A549 (cell line): ENCODE results near the gene EXOC4. TPM values are rescaled to one million over a fixed set of nuclear protein-coding genes. Genes with fewer than 3 reads are reported as not detected.

Experiments used
- ATAC-seq, 2 experiments: fragments of 200-7000 bp in 1 of 2; fragments of >200 bp in 1 of 2; cut with Nextera tagmentation in 1 of 2; cut with Tn5 transposase in 1 of 2; 3 replicates each; pipeline versions ENCODE4 v1.8.0 to v1.9.1; 2018 to 2020; ENCODE audit warnings: mild to moderate bottlenecking in 1 of 2, moderate library complexity in 1 of 2
- CTCF ChIA-PET: fragments of 300-600 bp; sonication (Branson Sonifier 250); formaldehyde crosslinking; extraction: SDS; loops from one replicate; lab custom pipeline; 2021; ENCODE audit warnings: antibody characterized with exemption, inconsistent platforms; lab: Yijun Ruan, JAX
- POLR2A ChIA-PET: fragments of 350-600 bp; formaldehyde crosslinking; extraction: SDS; loops from one replicate; lab custom pipeline; 2021; ENCODE audit warnings: antibody characterized with exemption, inconsistent platforms; lab: Yijun Ruan, JAX
- DNase-seq, 2 experiments: peaks; one replicate each; pipeline versions ENCODE4 v3.0.0 to v3.0.0-alpha.2; 2011 to 2016; ENCODE audit warnings: low read depth in 1 of 2, low spot score in 1 of 2
- FAIRE-seq: peaks from 2 replicates; lab custom pipeline; 2011; peaks lifted over from hg19 to GRCh38; lab: Jason Lieb, UNC
- H3K27ac ChIP-seq, 2 experiments: fragments of >200 bp; sonication (Bioruptor Twin); formaldehyde crosslinking; 3 replicates each; pipeline ENCODE4 v1.5.1; 2016 to 2017
- H3K4me1 ChIP-seq: fragments of >200 bp; sonication (Bioruptor Twin); formaldehyde crosslinking; 3 replicates; pipeline ENCODE4 v1.6.1; 2016
- H3K4me2 ChIP-seq: fragments of >200 bp; sonication (Bioruptor Twin); formaldehyde crosslinking; 3 replicates; pipeline ENCODE4 v1.6.1; 2016
- H3K4me3 ChIP-seq: fragments of >200 bp; sonication (Bioruptor Twin); formaldehyde crosslinking; 3 replicates; pipeline ENCODE4 v1.5.1; 2016
- H3K9me3 ChIP-seq: fragments of >200 bp; sonication (Bioruptor Twin); formaldehyde crosslinking; 3 replicates; pipeline ENCODE4 v1.6.1; 2016
- CBX2 ChIP-seq: fragments of 200-600 bp; sonication (generic); IDR thresholded peaks from 2 replicates; pipeline ENCODE4 v1.6.1; 2016; ENCODE audit warnings: low read depth, mild to moderate bottlenecking, borderline replicate concordance
- CHD2 ChIP-seq: fragments of 150-350 bp; IDR thresholded peaks from 2 replicates; pipeline ENCODE4 v1.6.1; 2014; ENCODE audit warnings: low read length; ENCODE audit not compliant: partially characterized antibody
- EHF ChIP-seq: fragments of 250-450 bp; sonication (Bioruptor Pico); IDR thresholded peaks from 2 replicates; pipeline ENCODE4 v1.5.0; 2020; ENCODE audit warnings: mild to moderate bottlenecking
- EHMT2 ChIP-seq: fragments of 200-600 bp; sonication (generic); IDR thresholded peaks from 2 replicates; pipeline ENCODE4 v1.6.1; 2016; ENCODE audit warnings: antibody characterized with exemption, low read depth, mild to moderate bottlenecking, moderate library complexity
- ESRRA ChIP-seq: fragments of 150-350 bp; IDR thresholded peaks from 2 replicates; pipeline ENCODE4 v1.6.1; 2014; ENCODE audit warnings: mild to moderate bottlenecking, low read length, borderline replicate concordance
- FOSB ChIP-seq: fragments of 250-450 bp; sonication (Bioruptor Pico); IDR thresholded peaks from 2 replicates; pipeline ENCODE4 v1.5.0; 2020; ENCODE audit warnings: mild to moderate bottlenecking, moderate library complexity
- FOSL2 ChIP-seq, 2 experiments: fragments of 450-650 bp in 1 of 2; fragments of >200 bp in 1 of 2; sonication (Bioruptor Twin) in 1 of 2; formaldehyde crosslinking; IDR thresholded peaks; 2 replicates each; pipeline versions ENCODE4 v1.5.0 to v1.6.1; 2016 to 2020; ENCODE audit warnings: mild to moderate bottlenecking in 1 of 2, moderate library complexity in 1 of 2
- GATA3 ChIP-seq: IDR thresholded peaks from 2 replicates; pipeline ENCODE4 v1.6.1; 2012; ENCODE audit warnings: borderline replicate concordance
- HDAC2 ChIP-seq: fragments of 200-600 bp; sonication (generic); IDR thresholded peaks from 2 replicates; pipeline ENCODE4 v1.6.1; 2016
- KDM5A ChIP-seq: fragments of 200-600 bp; sonication (generic); IDR thresholded peaks from 2 replicates; pipeline ENCODE4 v1.6.1; 2016; ENCODE audit warnings: antibody characterized with exemption, mild to moderate bottlenecking
- MAFK ChIP-seq: fragments of 450-650 bp; IDR thresholded peaks from 2 replicates; pipeline ENCODE4 v1.6.1; 2014; ENCODE audit not compliant: partially characterized antibody
- MAZ ChIP-seq: fragments of 150-350 bp; IDR thresholded peaks from 2 replicates; pipeline ENCODE4 v1.6.1; 2014; ENCODE audit warnings: antibody characterized with exemption, low read depth, low read length, borderline replicate concordance
- MYC ChIP-seq: IDR thresholded peaks from 2 replicates; pipeline ENCODE4 v1.6.1; 2012; ENCODE audit warnings: mild to moderate bottlenecking, inconsistent platforms, low read length, improper control_type of control experiment, borderline replicate concordance
- NFE2L2 ChIP-seq: fragments of 150-350 bp; conservative IDR thresholded peaks from 2 replicates; pipeline ENCODE4 v1.6.1; 2014; ENCODE audit warnings: low read length
- NR3C1 ChIP-seq: fragments of >200 bp; sonication (Bioruptor Twin); formaldehyde crosslinking; IDR thresholded peaks from 3 replicates; pipeline ENCODE4 v1.6.1; 2017
- POLR2AphosphoS2 ChIP-seq: conservative IDR thresholded peaks from 2 replicates; pipeline ENCODE4 v1.6.1; 2012; ENCODE audit warnings: low read length, improper control_type of control experiment, inconsistent platforms
- RARB ChIP-seq: fragments of 250-450 bp; sonication (Bioruptor Pico); IDR thresholded peaks from 2 replicates; pipeline ENCODE4 v1.8.0; 2021; ENCODE audit warnings: mild to moderate bottlenecking, moderate library complexity
- RNF2 ChIP-seq: fragments of 200-600 bp; sonication (generic); IDR thresholded peaks from 2 replicates; pipeline ENCODE4 v1.6.1; 2016; ENCODE audit warnings: low read depth, mild to moderate bottlenecking, antibody characterized with exemption, moderate library complexity, borderline replicate concordance
- SMC3 ChIP-seq: fragments of >200 bp; sonication (Bioruptor Twin); formaldehyde crosslinking; IDR thresholded peaks from 3 replicates; pipeline ENCODE4 v1.6.1; 2018; ENCODE audit warnings: inconsistent platforms
- TP53 ChIP-seq: fragments of 250-450 bp; sonication (Bioruptor Pico); IDR thresholded peaks from 2 replicates; pipeline ENCODE4 v1.5.0; 2021; ENCODE audit warnings: mild to moderate bottlenecking, moderate library complexity
- ZNF302 ChIP-seq: fragments of 250-450 bp; sonication (Bioruptor Pico); IDR thresholded peaks from 2 replicates; pipeline ENCODE4 v1.9.0; 2021; ENCODE audit warnings: inconsistent platforms, mild to moderate bottlenecking, moderate library complexity
- WGBS: methylation state at CpG from one replicate; pipeline ENCODE4 v1.1.6; 2017; ENCODE audit errors: missing lambda C conversion rate; 5-methylcytosine and 5-hydroxymethylcytosine counted together
- polyA plus RNA-seq, 4 experiments: library from polyadenylated mRNA; depleted of rRNA in 3 of 4; stranded (reverse); fragments of >200 nt; fragmentation: RNase III in 1 of 4; extraction: RNeasy Plus Mini Kit Qiagen cat#74134 plus additional on column Dnase treatment in 1 of 4; gene quantifications; 2 replicates in 3 of 4; 3 replicates in 1 of 4; pipeline ENCODE4 v1.2.3, GENCODE V29; 2011 to 2017
- TF ChIP-seq, protein P1 (sequence below): IDR thresholded peaks from 2 replicates; pipeline ENCODE4 v1.6.1; 2012
- TF ChIP-seq, protein P2 (sequence below): fragments of 200-600 bp; sonication (generic); IDR thresholded peaks from 2 replicates; pipeline ENCODE4 v1.6.1; 2016; ENCODE audit warnings: antibody characterized with exemption, mild to moderate bottlenecking, moderate library complexity
- TF ChIP-seq, protein P3 (sequence below): IDR thresholded peaks from 2 replicates; pipeline ENCODE4 v1.6.1; 2012; ENCODE audit warnings: low read depth, borderline replicate concordance

EXOC4 gene
- polyA plus RNA-seq, 2 of the 4 experiments (the other 2 are of a cell fraction): 33.4 to 73.1 TPM

DNA sequence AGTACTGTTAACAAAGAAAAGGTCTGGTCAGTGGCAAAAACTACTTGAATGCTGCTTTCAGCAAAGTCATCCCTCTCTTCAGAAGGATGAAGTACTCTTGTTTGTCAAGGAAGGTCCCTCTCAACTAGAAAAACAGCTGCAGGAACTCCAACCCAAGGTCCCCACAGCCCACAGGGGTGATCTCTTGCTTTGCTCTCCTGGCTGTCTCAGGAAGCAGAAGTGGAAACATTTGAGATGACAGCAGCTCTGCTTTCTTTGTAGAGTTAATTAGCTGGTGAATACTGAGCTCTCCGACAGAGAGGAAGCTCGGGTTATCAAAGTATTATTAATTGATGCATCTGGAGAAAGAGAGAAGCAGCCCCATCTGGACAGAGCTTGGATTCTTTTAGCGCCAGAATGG lies 848.8 kb downstream of the EXOC4 start:
- ATAC-seq (no peak), DNase-seq (no peak), FAIRE-seq (no peak)
- Histone ChIP-seq H3K4me1 (no peaks in the 10 kb centered on the region), H3K27ac (no peak overlapping the region), H3K4me3 (no peak overlapping the region), H3K9me3 (peaks cover 8% of the 10 kb centered on the region; the same call in 1 of the 3 replicates), H3K4me2 (no peak overlapping the region)
- POLR2A ChIA-PET: interaction anchor here (0.5 kb wide), 1 partner anchor 35 kb away, joined by 3 read pairs; no protein-coding TSS in a partner anchor
- WGBS: 48% methylated on average over 3 of the region's 3 CpGs
- CTCF ChIA-PET: interaction anchor here (0.6 to 3.4 kb wide), 2 partner anchors 12 to 1391 kb away, joined by 3 to 11 read pairs; no protein-coding TSS in a partner anchor
- TF ChIP-seq RNF2: no peak
- no peak for TF ChIP-seq TP53 (CRISPR knock-in tag)
- TF ChIP-seq MAFK: no peak
- TF ChIP-seq GATA3: no peak
- TF ChIP-seq EHF (CRISPR knock-in tag): no peak
- TF ChIP-seq MAZ: no peak
- no peak for TF ChIP-seq FOSB (CRISPR knock-in tag)
- no peak for TF ChIP-seq CBX2
- no peak for TF ChIP-seq NFE2L2
- TF ChIP-seq, protein P1, sequence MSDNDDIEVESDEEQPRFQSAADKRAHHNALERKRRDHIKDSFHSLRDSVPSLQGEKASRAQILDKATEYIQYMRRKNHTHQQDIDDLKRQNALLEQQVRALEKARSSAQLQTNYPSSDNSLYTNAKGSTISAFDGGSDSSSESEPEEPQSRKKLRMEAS: no peak
- TF ChIP-seq SMC3: no peak
- TF ChIP-seq, protein P2, sequence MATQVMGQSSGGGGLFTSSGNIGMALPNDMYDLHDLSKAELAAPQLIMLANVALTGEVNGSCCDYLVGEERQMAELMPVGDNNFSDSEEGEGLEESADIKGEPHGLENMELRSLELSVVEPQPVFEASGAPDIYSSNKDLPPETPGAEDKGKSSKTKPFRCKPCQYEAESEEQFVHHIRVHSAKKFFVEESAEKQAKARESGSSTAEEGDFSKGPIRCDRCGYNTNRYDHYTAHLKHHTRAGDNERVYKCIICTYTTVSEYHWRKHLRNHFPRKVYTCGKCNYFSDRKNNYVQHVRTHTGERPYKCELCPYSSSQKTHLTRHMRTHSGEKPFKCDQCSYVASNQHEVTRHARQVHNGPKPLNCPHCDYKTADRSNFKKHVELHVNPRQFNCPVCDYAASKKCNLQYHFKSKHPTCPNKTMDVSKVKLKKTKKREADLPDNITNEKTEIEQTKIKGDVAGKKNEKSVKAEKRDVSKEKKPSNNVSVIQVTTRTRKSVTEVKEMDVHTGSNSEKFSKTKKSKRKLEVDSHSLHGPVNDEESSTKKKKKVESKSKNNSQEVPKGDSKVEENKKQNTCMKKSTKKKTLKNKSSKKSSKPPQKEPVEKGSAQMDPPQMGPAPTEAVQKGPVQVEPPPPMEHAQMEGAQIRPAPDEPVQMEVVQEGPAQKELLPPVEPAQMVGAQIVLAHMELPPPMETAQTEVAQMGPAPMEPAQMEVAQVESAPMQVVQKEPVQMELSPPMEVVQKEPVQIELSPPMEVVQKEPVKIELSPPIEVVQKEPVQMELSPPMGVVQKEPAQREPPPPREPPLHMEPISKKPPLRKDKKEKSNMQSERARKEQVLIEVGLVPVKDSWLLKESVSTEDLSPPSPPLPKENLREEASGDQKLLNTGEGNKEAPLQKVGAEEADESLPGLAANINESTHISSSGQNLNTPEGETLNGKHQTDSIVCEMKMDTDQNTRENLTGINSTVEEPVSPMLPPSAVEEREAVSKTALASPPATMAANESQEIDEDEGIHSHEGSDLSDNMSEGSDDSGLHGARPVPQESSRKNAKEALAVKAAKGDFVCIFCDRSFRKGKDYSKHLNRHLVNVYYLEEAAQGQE: no peak

GRCh38 chr7:134104166-134104565 lies 851.3 kb downstream of the EXOC4 start:
- Histone ChIP-seq H3K4me3 (no peak overlapping the region), H3K4me1 (no peaks in the 10 kb centered on the region), H3K4me2 (no peak overlapping the region), H3K9me3 (no peaks in the 10 kb centered on the region), H3K27ac (no peak overlapping the region)
- WGBS: 93% methylated on average over 4 of the region's 4 CpGs
- CTCF ChIA-PET: interaction anchor here (0.5 kb wide), 1 partner anchor 45 kb away, joined by 5 read pairs; no protein-coding TSS in a partner anchor
- TF ChIP-seq, protein P3, sequence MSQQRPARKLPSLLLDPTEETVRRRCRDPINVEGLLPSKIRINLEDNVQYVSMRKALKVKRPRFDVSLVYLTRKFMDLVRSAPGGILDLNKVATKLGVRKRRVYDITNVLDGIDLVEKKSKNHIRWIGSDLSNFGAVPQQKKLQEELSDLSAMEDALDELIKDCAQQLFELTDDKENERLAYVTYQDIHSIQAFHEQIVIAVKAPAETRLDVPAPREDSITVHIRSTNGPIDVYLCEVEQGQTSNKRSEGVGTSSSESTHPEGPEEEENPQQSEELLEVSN: no peak
- TF ChIP-seq ESRRA (no peak), KDM5A (no peak), FOSL2 (IDR thresholded peaks at IDR 0.05) (no peak), FOSL2 (CRISPR knock-in tag; IDR thresholded peaks at IDR 0.05) (no peak), EHMT2 (no peak), CHD2 (no peak), RARB (CRISPR knock-in tag) (no peak), EHF (CRISPR knock-in tag) (no peak), GATA3 (no peak)
- ATAC-seq (no peak), FAIRE-seq (no peak), DNase-seq (no peak)
- POLR2A ChIA-PET: no interaction called here

DNA sequence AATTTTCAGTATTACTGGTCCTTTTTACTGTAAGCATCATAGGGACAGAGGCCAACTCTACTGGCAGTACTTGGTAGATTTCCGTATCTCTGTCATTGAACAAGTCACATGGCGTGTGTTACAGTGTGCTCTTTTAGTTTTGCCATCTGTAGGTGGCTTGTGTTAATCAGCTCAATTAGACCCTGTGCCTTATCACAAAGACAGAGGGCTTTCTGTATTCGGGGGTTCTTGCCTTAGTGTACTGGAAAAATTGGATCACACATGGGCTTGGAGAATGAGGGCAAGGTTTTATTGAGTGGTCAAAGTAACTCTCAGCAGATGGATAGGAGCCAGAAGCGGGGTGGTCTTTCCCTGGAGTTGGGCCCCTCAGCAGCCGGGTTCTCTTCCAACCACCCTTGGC lies 853.0 kb downstream of the EXOC4 start:
- POLR2A ChIA-PET: no interaction called here
- ATAC-seq: no peak

More for the DNA sequence above, 853.0 kb downstream of the EXOC4 start:
- WGBS: 69% methylated on average over 5 of the region's 5 CpGs
- DNase-seq (no peak), FAIRE-seq (no peak)
- Histone ChIP-seq H3K4me1 (no peaks in the 10 kb centered on the region), H3K4me3 (no peak overlapping the region), H3K9me3 (no peaks in the 10 kb centered on the region), H3K4me2 (no peak overlapping the region), H3K27ac (no peak overlapping the region)
- CTCF ChIA-PET: no interaction called here
- no peak for TF ChIP-seq POLR2AphosphoS2
- TF ChIP-seq SMC3: no peak
- no peak for TF ChIP-seq NR3C1
- no peak for TF ChIP-seq ZNF302 (CRISPR knock-in tag)
- no peak for TF ChIP-seq GATA3
- TF ChIP-seq HDAC2: no peak
- TF ChIP-seq MYC: no peak
